ENCODE measurements around the gene DRC3.
"Not testable (repeated sequence)": the region's sequence is repeated elsewhere in the genome, so short reads cannot be mapped to it uniquely, and the experiment has no call there.

DRC3 gene

DNA sequence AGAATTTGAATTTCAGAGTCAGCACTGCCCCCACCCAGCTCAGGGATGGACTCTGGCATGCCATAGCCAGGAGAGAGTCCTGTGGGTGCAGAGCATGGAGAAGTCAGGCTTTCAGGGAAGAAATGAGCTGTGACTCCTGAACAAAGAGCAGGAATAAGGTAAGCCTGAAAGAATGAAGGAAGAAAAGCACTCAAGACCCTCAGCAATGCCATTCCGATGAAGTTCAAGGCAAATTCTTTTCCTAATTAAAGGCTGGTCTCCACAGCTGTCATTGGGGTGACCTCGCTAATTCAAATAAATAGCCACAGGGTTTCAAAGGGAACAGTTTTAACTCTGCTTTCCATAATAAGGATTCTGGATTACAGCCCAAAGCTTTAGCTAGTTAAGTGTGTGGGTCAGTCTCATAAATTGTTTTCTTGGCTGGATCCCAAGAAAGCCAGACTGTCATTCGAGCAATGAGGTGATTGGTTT lies 32.2 kb upstream of the DRC3 start:
- no peak for DNase-seq (ENCODE audit: low spot score)
- no peak for FAIRE-seq

DNA sequence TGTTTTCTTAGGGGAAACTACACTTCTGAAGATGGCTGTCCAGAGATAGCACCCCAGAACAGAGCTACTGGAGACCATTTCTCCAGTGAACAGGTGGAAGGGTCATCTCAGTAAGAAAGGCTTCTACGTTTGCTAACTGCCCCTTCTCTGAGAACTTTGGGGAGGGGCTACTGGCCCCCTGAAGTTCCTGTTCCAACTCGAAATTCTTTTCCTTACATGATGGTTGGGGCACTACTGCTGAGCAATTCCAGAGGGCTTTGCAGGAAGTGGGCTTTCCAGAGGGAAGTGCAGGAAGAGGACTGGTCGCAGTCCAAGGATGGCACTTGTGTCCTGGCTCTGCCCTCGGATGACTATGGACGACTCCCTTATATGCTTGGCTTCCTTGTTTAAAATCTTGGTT lies 31.6 kb upstream of the DRC3 start:
- DNase-seq (ENCODE audit: low spot score) (no peak), FAIRE-seq (no peak)

DNA sequence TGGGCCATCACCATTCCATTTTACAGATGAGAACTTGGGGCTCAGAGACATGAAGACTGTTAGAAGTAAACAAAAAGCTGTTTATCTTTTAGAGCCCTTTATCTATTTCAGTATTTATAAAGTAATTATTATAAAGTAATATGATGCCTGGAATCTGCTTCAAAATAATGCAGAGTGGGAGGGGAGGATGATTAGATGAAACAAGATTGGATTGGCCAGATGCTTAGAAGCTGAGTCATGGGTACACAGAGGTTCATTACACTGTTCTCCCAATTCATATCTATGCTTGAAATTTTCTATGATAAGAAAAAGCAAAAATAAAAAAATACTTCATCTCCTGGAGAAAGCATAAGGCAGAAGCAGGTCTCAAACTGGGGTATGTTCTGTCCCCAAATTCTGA lies 29.8 kb upstream of the DRC3 start:
- DNase-seq (ENCODE audit: low spot score) (no peak), FAIRE-seq (no peak)

DNA sequence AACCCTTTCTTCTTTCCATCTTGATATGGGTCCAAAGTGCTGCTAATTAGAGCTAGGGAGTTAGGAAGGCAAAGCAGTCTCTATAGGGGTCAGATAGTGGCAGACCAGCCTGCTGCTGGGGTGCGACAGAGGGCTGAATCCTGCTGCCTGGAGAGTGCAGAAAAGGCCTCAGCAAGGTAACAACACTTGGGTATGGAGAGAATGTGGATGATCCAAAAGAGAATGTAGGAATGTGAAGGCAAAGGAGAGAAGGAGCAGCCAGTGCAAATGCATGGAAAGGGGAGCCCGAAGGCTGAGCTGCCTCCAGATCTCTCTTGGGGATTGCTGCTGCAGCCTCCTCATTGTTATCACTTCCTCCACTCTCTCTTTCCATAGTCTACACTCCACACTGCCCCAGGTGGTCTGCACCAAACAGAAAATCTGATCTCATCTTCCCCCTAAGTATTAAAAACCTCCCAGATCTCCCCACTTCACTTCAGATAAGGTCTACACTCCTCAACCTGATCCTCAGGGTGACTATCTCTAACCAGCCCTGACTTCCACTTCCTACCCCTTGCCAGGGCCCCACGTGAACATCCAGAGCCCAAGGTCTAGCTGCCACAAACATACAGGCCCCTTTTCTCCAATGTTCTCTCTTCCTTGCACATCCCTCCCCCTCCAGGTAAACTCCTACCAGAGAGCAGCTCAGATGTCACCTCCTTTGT lies 29.2 kb upstream of the DRC3 start:
- DNase-seq (ENCODE audit: low spot score) = no peak
- FAIRE-seq = no peak

DNA sequence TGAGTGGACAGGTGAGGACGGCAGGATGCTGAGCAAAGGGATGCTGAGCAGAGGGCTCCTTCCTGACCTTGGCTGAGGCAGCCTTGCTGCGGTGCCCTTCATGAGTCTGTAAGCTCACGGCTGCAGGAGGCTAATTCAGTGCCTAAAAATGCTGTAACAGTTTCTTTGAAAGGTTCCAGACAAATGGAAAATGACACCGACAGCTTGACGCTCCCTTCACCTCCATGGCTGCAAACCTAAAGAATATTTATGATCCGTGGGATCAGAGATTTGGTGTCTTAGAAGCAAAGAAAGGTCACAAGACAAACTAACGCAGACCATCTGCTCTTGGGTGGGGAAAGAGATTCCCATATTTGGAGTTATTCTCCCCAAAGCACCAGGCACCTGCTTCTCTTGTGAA lies 28.4 kb upstream of the DRC3 start:
- no peak for FAIRE-seq
- DNase-seq (ENCODE audit: low spot score) = no peak

DNA sequence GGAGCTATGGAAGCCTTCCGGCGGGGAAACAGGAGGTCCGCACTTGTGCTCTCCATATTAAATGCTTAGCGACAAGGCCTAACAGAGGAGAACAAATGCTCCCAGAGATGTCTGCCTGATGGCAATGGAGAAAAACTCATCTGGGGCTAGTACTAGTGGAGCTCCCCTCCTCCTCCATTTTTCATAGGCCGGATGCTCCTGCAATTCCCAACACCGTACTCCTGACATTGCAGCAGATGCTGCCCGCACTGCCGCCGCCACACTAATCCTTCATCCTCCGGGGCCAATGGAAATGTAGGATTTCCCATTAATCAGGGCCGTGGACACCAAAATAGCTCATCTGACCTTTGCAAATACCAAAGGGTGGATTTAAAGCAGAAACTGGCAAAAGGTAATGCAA lies 27.9 kb upstream of the DRC3 start:
- FAIRE-seq = no peak

DNA sequence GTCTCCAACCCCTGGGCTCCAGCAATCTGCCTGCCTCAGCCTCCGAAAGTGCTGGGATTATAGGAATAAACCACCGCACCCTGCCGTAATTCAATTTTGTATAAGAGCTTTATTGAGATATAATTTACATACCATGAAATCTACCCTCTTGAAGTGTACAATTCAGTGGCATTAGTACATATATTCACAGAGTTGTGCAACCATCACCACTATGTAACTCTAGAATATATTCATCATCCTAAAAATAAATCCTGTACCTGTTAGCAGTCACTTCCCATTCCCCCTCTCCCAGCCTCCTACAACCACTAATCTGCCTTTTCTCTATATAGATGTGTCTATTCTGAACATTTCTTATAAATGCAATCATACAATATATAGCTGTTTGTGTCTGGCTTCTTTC lies 26.6 kb upstream of the DRC3 start:
- no peak for FAIRE-seq
- DNase-seq (ENCODE audit: low spot score) = no peak

More for the DNA sequence above, 27.9 kb upstream of the DRC3 start:
- no peak for DNase-seq (ENCODE audit: low spot score)

DNA sequence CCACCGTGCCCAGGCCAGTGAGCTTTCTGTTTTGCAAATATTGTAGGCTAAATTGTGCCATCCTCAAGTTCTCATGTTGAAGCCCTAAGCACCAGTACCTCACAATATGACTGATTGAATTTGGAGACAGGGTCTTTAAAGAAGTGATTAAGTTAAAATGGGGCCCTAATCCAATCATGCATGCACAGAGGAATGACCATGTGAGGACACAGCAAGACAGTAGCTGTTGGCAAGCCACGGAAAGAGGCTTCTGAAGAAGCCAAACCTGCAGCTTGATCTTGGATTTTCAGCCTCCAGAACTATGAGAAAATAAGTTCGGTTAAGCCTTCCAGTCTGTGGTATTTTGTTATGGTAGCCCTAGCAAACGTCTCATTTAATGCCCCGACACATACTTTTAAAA lies 25.4 kb upstream of the DRC3 start:
- DNase-seq (ENCODE audit: low spot score) (no peak), FAIRE-seq (no peak)

DNA sequence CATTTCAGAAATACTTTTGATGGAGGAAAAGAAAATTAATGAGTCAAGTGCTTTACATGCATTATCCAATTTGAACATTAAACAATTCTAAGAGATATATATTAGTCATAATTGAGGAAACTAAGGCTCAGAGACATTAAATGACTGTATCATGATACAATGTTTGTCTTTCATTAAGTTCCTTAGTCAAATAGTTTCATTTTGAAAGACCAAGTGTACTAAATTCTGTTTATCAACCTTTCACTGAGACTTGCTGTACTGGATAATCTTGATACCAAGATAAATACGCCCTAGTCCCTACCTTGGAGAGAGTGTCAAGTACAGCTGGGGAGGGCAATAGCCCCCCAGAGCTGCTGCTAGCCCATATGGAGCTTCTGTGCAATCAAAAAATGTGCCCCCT lies 24.7 kb upstream of the DRC3 start:
- FAIRE-seq (no peak), DNase-seq (ENCODE audit: low spot score) (no peak)

DNA sequence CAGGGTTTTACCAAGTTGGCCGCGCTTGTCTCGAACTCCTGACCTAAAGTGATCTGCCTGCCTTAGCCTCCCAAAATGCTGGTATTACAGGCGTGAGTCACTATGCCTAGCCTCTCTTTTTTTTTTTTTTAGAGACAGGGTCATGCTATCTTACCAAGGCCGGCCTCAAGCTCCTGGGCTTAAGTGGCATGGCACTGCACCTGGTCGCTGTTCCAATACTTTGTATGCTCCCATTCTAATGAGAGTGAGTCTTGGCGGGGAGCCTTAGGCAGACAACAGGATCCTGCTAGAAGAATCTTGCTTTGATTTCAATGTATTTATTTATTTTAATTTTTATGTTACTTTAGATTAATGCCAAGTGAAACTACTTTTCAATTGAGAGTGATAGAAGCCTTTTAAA lies 22.3 kb upstream of the DRC3 start:
- FAIRE-seq = no peak
- no peak for DNase-seq (ENCODE audit: low spot score)

DNA sequence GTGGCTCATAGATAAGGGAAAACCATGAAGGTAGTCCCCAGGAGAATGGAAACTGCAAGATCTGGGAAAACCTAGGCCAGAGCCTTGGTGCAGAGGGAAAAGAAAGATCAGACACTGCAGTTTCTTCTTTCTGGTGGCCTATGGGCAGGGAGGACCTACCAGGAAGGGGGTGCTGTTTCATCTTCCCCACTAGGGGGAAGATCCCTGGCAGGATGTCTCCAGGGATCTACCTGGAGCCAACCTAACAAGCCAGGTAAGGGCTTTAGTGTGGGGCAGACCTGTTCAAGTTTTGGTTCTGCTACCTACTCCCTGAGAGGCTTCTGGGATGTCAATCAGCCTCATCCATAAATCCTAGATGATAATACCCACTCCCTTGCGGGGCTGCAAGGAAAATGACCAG lies 21.9 kb upstream of the DRC3 start:
- no peak for DNase-seq (ENCODE audit: low spot score)
- no peak for FAIRE-seq

DNA sequence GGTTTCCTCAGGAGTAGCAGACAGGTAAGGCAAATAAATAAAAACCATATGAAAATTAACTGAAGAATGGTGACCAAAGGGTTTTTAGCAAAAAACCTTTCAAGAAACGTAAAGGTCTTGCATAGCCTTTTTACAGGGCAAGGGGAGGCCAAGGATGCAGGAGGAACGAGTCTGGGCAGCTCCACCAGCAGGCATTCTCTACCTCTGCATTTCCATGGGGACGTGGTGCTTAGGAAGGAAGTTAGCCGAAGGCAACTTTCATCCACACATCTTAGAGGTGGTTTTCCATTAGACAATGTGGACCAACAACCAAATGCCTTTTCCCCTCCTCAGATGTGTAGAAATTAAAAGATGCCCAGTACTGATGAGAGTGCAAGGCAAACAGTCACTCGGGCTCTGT lies 21.1 kb upstream of the DRC3 start:
- FAIRE-seq (no peak), DNase-seq (ENCODE audit: low spot score) (no peak)

DNA sequence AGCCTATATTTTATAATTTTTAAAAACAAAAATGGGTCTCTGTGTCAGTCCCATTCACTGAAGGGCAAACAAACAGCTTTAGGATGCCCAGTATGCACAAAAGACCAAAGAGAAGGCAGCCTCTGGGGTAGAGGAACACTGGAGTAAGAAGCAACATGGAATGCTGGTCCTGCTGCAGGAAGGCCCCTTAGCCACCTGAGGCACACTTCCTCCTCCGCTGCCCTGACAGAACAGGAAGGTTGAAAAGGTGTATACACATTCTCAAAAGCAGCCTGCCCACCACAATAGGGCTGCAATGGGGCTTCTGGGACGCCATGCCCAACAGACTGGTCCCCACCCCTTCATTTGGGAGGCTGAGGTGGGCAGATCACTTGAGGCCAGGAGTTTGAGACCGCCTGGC lies 20.0 kb upstream of the DRC3 start:
- FAIRE-seq = no peak

DNA sequence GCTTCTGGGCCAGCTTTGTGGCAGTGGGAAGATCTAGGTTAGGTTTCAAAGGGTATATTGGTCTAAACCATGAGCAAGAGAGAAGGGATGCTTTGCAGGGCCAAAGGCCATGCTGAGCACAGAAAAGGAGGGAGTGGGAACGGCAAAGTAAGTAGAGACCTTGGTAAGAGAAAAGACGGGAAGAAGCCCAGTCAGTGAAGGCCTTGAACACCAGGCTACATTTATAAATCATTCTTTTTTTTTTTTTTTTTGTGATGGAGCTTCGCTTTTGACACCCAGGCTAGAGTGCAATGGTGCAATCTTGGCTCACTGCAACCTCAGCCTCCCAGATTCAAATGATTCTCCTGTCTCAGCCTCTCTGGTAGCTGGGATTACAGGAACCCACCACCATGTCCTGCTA lies 18.6 kb upstream of the DRC3 start:
- FAIRE-seq (no peak), DNase-seq (ENCODE audit: low spot score) (no peak)

More for the DNA sequence above, 20.0 kb upstream of the DRC3 start:
- no peak for DNase-seq (ENCODE audit: low spot score)

DNA sequence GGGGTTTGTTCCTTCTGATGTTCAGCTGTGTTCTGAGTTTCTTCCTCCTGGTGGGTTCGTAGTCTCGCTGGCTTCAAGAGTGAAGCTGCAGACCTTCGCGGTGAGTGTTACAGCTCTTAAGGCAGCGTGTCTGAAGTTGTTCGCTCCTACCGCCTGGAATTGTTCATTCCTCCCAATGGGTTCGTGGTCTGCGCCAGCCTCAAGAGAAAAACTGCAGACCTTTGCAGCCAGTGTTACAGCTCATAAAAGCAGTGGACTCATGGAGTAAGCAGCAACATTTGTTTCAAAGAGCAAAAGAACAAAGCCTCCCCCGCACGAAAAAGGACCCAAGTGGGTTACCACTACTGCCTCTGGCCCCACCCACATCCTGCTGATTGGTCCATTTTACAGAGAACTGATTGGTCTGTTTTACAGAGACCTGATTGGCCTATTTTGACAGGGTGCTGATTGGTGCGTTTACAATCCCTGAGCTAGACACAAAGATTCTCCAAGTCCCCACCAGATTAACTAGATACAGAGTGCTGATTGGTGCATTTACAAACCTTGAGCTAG lies 16.8 kb upstream of the DRC3 start:
- not testable (repeated sequence) for FAIRE-seq; DNase-seq (ENCODE audit: low spot score)

DNA sequence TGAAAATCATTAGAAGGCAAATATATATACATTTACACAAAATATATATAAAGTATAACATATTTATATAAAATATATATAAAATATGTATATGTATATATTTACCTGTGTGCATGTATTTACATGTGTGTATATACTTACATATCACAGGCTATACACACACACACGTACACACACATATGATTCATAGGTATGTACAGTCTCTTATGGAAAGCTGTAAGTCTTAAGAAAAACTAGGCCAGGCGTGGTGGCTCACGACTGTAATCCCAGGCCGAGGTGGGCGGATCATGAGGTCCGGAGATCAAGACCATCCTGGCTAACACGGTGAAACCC lies 15.1 kb upstream of the DRC3 start:
- no peak for FAIRE-seq
- DNase-seq (ENCODE audit: low spot score) = no peak

DNA sequence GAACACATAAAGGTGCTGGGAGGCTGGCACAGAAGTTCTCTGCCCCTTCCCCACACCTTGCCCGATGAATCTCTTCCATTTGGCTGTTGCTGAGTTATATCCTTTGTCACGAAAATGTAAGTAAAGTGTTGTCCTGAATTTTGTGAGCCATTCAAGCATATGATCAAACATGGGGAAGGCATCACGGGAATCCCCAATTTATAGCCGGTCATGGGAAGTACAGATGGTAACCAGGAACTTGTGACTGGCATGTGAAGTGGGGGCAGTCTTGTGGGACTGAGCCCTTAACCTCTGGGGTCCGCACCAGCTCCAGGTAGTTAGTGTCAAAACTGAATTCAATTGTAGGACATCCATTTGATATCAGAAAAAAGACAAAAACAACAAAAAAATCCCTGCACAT lies 13.7 kb upstream of the DRC3 start:
- no peak for FAIRE-seq
- no peak for DNase-seq (ENCODE audit: low spot score)

DNA sequence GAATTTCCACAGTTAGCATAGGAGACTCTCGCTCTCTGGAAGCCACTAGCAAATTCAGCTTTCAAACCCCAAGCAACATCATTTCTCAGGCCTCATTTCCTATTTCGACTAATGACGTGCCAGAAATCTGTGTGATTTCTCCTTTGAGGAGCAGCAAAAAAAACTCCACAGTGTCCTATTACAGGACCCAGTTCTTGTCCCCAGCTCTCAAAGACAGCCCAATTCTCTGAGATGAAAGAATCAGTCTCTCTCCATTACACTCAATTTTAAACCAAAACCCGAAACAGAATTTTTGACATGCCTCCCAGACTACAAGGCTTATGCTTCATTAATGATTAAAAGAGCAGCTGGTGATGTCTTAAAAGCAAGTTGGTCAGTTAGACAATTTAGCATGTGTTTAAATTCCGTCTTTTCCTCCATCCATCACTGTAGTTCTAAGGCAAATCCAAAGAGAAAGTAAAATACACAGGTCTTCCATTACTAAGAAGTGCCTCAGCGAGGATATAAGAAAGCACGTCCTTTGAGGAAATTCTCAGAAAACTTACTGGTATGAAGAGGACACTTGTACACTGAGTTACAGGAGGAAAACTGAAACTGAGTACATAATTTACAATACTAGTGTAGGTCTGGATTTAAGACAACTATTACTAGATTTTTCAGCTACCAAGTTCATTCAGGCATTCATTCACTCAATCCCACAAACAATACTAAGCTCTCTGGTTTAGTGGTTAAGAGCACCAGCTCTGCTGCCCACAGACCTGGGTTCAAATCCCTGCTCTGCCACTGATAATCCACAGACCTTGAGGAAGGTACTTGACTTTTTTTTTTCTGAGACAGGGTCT lies 12.9 kb upstream of the DRC3 start:
- FAIRE-seq (peak; percentile 90), DNase-seq (ENCODE audit: low spot score) (peak; percentile 79)

DNA sequence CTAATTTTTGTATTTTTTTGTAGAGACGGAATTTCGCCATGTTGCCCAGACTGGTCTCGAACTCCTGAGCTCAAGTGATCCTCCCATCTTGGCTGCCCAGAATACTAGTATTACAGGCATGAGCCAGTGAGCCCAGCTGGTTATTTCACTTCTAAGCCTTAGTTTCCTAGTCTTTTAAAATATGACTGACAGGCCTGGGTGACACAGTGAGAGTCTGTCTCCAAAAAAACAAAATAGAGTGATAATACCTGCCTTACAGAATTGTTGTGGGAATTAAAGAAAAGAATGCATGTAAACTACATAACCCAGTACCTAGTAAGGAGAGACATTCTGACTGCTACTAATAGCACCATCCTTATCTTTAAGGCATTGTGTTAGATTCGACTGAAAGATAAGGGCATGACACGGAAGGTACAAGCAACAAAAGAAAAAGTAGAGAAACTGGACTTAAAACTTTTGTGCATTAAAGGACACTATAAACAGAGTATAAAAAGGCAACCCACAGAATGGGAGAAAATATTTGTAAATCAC lies 12.1 kb upstream of the DRC3 start:
- no peak for DNase-seq (ENCODE audit: low spot score)
- no peak for FAIRE-seq

DNA sequence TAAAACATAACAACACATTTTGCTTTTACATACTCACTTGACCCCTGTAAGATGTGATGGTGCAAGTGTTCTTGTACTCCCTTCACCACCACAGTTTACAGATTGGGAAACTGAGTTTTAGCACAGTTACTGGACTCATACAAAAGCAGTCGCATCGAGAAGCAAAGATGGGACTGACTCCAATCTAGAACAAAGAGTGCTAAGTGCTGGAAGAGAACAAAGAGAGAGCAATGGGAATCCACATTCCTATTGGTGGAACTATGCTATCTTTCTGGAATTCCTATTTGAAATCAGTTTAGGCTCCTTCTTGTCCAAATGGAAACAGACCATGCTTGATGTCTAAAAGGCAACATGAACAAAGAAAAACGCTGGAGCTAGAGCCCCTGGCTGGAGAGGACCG lies 9.6 kb upstream of the DRC3 start:
- DNase-seq (ENCODE audit: low spot score) = no peak
- no peak for FAIRE-seq

DNA sequence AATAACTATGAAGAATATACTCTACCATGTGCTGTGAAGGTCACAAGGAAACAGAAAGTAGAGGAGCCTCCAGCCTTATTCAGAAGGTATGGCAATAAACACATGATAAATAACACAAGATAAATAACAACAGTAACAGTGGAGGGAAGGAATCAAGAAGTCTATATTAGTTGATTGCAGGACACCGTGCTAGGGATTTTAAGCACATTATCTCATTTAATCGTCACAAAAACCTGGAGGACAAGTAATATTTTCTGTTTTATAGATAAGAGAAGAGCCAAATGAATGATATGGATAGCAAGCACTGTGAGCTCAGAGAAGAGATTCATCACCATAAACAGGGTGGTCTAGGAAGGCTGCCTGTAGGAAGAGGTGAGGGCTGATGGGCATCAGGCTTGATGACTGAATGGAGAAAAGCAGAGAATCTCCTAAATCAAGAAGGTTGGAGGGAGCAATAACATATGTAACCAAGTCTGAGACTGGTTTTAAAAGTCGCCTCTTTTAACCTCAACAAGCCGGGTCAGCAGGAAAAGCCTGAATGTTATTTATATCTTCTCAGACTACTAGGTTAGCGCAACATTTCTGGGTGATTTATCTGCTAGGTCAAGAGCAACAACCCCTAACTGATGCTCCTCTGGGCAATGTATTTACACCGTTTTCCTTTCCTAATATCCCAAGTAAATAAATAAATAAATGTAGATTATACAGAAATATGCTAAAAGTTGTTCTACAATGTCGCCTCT lies 8.8 kb upstream of the DRC3 start:
- DNase-seq (ENCODE audit: low spot score) = no peak
- FAIRE-seq = no peak

DNA sequence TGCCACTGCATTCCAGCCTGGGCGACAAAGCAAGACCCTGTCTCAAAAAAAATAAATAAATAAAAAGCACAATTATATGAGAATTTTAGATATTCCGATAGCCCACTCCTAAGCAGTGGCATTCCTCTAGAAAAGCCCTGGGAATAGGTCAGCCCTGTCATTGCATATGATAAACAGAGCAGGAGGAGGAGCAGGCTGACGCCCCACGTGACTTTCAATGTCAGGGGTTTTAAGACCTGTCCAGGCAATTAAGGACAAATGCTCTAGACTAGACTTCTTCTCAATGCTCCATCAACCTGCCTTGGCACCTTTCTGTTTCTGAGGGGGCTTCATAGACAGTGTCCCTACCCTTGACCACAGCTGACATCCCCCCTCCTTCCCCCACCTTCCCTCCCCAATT lies 8.0 kb upstream of the DRC3 start:
- no peak for FAIRE-seq
- DNase-seq (ENCODE audit: low spot score) = no peak
